GM18511 (cell line): ENCODE results near the gene IGFLR1.
"Not testable (repeated sequence)": the region's sequence is repeated elsewhere in the genome, so short reads cannot be mapped to it uniquely, and the experiment has no call there.

ENCODE experiments used
- ATAC-seq: cut with Tn5 transposase; IDR thresholded peaks from one replicate; pipeline ENCODE4 v1.9.1; 2021; ENCODE audit warnings: mild to moderate bottlenecking, moderate library complexity; ENCODE audit not compliant: unreplicated experiment

Gene IGFLR1

DNA sequence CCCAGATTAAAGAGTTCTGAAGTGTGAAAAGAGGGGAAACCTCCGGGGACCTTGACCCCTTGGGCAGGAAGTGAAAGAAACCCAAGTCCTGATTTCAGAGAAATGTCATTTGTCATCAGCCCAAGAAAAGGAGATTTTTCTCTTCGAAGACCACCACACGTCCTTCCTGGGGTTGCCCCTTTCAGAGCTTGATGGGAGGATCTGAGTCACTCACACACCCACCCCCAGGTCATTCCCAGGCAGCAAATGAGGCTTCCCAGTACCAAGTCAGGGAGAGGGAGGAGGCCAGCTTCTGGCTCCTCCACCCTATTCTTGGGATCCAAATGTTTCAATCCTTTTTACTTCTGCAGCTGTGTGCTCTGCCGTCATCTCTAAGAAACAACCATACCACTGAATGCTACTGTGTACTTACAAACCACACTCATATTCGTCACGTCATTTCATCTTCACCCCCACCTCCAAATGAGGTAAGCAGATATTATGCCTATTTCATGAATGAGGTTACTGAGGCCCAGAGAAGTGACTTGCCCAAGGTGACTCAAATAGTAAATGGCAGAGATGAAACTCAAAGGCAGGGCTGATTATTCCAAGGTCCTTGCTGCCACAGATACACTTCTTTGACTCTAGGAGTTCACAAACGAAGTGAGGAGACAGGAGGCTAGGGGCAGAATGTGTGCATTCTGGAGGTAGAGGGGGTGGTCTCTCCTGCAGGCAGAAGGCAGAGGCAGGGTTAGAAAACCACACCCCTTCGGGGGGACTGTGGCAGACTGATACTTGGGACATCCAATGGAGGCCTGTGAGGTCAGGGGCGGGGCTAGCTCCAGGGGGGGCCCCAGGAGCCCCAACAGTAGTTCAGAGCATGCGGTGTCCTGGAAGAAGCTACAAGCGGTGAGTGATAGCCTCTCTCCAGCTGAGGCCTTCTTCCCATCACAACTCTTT lies 29.4 kb downstream of the IGFLR1 start:
- ATAC-seq: no peak

DNA sequence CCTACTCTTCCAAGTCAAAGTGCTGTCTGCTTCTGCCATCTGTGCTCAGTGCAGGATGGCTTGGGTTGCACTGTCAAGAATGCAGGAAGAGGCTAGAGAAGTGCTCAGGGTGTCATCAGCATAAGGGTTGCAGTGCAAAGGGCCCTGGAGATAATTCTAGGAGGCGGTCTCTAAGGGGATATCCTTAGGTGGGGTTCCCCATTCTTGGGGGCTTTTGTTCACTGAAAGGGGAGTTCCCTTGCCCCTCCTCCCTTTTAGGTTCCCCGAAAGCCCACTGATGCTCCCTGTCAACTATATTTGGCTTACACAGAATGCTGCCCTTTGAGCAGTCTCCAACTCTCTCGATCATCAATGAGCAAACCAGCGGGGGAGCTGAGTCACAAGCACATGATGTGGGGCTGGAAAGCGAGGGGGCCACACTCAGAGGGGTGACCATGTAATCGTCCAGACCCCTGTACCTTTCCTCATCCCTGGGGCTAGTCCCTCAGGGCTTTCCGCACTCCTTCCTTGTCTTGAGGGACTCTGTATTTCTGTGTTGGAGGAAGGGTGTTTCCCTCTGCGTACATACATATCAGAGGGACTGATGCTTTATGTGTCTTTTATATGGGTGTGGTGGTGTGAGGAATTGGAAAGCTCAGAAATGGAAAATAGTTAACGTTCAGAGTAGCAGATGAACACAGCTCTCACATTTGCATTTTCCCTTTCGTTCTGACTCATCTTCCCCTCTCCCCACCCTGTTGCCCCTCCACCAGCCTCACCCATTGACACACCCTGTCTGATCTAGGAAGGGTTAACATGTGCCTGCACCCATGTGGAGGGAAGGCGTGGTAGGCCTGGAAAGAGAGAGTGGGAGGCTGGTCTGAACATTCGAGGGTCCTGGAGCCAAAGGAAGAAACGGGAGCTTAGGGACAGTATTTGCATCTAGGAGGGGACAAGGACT lies 31.2 kb downstream of the IGFLR1 start:
- ATAC-seq: peak; percentile 47

DNA sequence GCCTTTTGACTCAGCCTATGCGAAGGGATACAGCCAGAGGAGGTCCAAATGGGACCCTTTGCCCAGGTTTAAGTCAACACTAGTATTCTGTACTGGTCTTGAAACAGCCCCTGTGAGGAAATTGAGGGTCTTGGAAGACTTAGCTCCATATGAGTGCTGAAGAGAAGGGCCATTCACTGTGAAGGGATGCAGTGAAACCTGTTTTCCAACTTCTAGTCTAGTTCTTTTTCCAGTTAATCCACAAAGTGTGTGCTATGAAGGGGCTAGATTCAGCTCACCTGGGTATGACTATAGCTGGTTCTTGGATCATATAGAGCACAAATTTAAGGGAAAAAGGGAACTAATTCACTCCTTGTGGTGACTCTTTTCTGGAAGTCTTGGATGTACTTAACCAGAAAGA lies 33.9 kb downstream of the IGFLR1 start:
- no peak for ATAC-seq

DNA sequence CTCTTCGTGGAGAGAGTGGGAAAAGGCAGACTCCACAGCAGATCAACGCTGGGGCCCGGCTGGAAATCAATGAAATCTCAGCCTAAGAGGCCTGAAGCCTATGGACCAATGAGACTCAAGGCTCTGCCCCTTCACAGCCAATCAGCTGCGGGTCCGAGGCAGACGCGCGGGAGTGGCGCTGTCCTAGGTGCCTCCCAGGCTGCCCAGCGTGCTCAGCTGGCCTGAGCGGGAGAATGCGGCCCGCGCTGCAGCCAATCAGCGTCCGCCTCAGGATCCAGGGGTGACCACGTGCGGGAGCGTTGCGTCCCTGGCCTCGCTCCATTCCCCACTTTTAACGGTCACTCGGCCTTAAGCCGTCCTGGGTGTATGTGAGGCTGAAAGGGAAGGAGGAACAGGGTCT lies 38.0 kb downstream of the IGFLR1 start, which contains the start of gene ZBTB32:
TSS of gene ZBTB32 (plus strand) at position 341 of the 400 bp plus-strand sequence. CDS start 10,069 bp downstream, outside the sequence.
- no peak for ATAC-seq

DNA sequence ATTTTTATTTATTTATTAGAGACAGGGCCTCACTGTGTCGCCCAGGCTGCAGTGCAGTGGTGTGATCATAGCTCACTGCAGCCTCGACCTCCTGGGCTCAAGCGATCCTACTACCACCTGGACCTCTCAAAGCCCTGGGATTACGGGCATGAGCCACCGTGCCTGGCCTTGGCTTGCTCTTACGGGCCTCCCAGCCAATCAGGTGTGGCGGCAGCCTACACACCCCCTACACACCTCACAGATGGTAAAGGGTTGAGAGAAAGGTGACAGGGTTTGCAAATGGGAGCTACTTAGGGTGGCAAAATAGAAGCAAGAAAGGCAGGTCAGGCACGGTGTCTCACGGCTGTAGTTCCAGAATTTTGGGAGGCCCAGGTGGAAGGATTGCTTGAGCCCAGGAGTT lies 38.9 kb downstream of the IGFLR1 start:
- ATAC-seq: no peak

- peak; percentile 97 for ATAC-seq
Measured at GRCh38 chr19:35702223-35703012, 39.8 kb downstream of the IGFLR1 start.

- no peak for ATAC-seq
Measured at GRCh38 chr19:35696835-35697234, 45.4 kb downstream of the IGFLR1 start.

GRCh38 chr19:35695895-35696422 lies 46.3 kb downstream of the IGFLR1 start:
- no peak for ATAC-seq

DNA sequence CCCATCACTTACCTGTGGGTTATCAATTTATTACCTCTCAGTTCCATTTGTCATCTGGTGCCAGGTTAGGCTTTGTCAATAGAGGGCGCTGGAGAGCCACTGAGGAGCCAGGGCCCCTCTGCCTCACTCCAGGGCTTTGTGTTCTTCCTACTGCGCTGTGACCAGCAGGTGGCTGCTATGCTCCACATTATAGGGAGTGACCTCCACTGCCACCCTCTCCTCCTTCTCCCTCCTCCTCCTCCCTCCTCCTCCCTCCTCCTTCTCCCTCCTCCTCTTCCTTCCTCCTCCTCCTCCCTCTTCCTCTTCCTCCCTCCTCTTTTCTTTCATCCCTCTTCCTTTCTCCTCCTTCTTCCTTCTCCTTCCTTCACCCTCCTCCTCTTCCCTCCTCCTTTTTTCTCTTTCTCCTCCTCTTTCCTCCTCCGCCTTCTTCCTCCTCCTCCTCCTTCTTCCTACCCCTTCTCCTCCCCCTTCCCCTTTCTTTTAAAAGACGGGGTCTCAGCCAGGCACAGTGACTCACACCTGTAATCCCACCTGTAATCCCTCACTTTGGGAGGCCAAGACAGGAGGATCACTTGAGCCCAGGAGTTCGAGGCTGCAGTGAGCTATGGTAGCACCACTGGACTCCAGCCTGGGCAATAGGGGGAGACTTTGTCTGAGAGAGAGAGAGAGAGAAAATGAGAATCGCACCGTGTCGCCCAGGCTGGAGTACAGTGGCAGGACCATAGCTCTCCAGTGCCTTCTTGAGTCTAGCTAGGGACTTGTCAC lies 48.2 kb downstream of the IGFLR1 start:
- peak; percentile 72 for ATAC-seq

GRCh38 chr19:35693422-35693821 lies 48.8 kb downstream of the IGFLR1 start:
- no peak for ATAC-seq

GRCh38 chr19:35692010-35692409 lies 50.2 kb downstream of the IGFLR1 start:
- ATAC-seq: no peak

DNA sequence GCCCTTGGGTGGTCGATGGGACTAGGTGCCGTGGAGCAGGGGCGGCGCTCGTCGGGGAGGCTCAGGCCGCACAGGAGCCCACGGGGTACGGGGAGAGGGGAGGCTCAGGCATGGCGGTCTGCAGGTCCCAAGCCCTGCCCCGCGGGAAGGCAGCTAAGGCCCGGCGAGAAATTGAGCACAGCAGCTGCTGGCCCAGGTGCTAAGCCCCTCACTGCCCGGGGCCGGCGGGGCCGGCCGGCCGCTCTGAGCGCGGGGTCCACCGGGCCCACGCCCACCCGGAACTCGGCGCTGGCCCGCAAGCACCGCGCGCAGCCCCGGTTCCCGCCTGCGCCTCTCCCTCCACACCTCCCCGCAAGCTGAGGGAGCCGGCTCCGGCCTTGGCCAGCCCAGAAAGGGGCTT lies 51.1 kb downstream of the IGFLR1 start:
- ATAC-seq: not testable (repeated sequence)

DNA sequence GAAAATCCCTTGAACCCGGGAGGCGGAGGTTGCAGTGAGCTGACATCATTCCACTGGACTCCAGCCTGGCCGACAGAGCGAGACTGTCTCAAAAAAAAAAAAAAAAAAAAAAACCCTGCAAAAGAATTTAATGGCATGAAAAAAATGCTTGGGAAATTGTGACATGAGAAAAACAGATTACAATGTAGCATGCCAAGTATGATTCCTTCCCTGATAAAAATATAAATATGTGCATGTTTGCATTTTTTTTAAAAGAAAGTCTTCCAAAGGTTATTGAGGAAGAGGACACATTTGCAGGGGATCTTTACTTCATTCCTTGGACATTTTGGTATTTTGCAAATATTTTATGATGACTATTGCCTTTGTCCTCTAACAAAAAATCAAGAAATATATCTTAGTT lies 52.4 kb downstream of the IGFLR1 start:
- no peak for ATAC-seq
